C4-2B (cell line): ENCODE results near the gene A2M.

ENCODE experiments used
- CTCF ChIP-seq: fragments of 450-650 bp; conservative IDR thresholded peaks from 2 replicates; pipeline ENCODE4 v1.5.1; 2017; ENCODE audit warnings: mild to moderate bottlenecking
- ZFX ChIP-seq: fragments of 450-650 bp; IDR thresholded peaks from 2 replicates; pipeline ENCODE4 v1.6.1; 2017

- TF ChIP-seq CTCF = no peak
- no peak for TF ChIP-seq ZFX
Observed at GRCh38 chr12:9109737-9110491, 5.8 kb downstream of the A2M start.
